PC-3 (cell line): ENCODE results near the gene SKIC8. TPM values are rescaled to one million over a fixed set of nuclear protein-coding genes. Genes with fewer than 3 reads are reported as not detected.
A peak's percentile ranks its signal among the peaks of the same experiment; 100 is the strongest.

Source experiments
- ATAC-seq: fragments of 200-7000 bp; cut with Tn5 transposase; 2 replicates; pipeline ENCODE4 v1.9.1; 2020; ENCODE audit warnings: mild to moderate bottlenecking, moderate library complexity
- BruUV-seq: library from RNA; stranded (reverse); fragments of 400-500 nt; replicated peaks from 2 replicates; lab custom pipeline; 2021; lab: Mats Ljungman, UMichigan
- CTCF ChIA-PET: fragments of 300-600 bp; sonication (Branson Sonifier 250); formaldehyde crosslinking; loops from one replicate; lab custom pipeline; 2022; ENCODE audit warnings: antibody characterized with exemption; lab: Charles Lee
- POLR2A ChIA-PET: fragments of 300-600 bp; sonication (Branson Sonifier 250); formaldehyde crosslinking; loops from one replicate; lab custom pipeline; 2022; ENCODE audit warnings: antibody characterized with exemption; ENCODE audit not compliant: unreplicated experiment; lab: Charles Lee
- DNase-seq: peaks from one replicate; pipeline ENCODE4 v3.0.0-alpha.2; 2015
- H2AFZ ChIP-seq: fragments of 300-600 bp; sonication (generic); 2 replicates; pipeline ENCODE4 v1.6.0; 2016; ENCODE audit warnings: antibody characterized with exemption, low read length
- H3F3A ChIP-seq: fragments of 300-600 bp; sonication (generic); one replicate; pipeline ENCODE4 v1.6.0; 2017; ENCODE audit warnings: antibody characterized with exemption, low read length, control low read depth, mild to moderate bottlenecking; ENCODE audit not compliant: unreplicated experiment
- H3K27ac ChIP-seq: fragments of 300-600 bp; sonication (generic); 2 replicates; pipeline ENCODE4 v1.5.1; 2016; ENCODE audit warnings: mild to moderate bottlenecking, low read length
- H3K27me3 ChIP-seq: fragments of 300-600 bp; sonication (generic); 2 replicates; pipeline ENCODE4 v1.6.1; 2016; ENCODE audit warnings: low read length, mixed read lengths
- H3K36me3 ChIP-seq: fragments of 300-600 bp; sonication (generic); 2 replicates; pipeline ENCODE4 v1.6.1; 2016; ENCODE audit warnings: low read depth, mixed run types, low read length, mixed read lengths
- H3K4me1 ChIP-seq: fragments of 300-600 bp; sonication (generic); 2 replicates; pipeline ENCODE4 v1.5.1; 2016; ENCODE audit warnings: low read length; ENCODE audit not compliant: insufficient read depth
- H3K4me2 ChIP-seq: fragments of 300-600 bp; sonication (generic); 2 replicates; pipeline ENCODE4 v1.6.0; 2016; ENCODE audit warnings: low read length
- H3K4me3 ChIP-seq: fragments of 300-600 bp; sonication (generic); 2 replicates; pipeline ENCODE4 v1.5.1; 2016; ENCODE audit warnings: mild to moderate bottlenecking, low read length, mixed read lengths
- H3K79me2 ChIP-seq: fragments of 300-600 bp; sonication (generic); 2 replicates; pipeline ENCODE4 v1.6.1; 2017; ENCODE audit warnings: low read length, mixed read lengths
- H3K9ac ChIP-seq: fragments of 300-600 bp; sonication (generic); 2 replicates; pipeline ENCODE4 v1.6.0; 2016; ENCODE audit warnings: mild to moderate bottlenecking, low read length
- H3K9me2 ChIP-seq: fragments of 300-600 bp; sonication (generic); replicated peaks from 2 replicates; pipeline ENCODE4 v1.6.1; 2016; ENCODE audit warnings: mixed run types, low read length, mixed read lengths
- H3K9me3 ChIP-seq: fragments of 300-600 bp; sonication (generic); 2 replicates; pipeline ENCODE4 v1.6.1; 2016; ENCODE audit warnings: low read length, mixed read lengths
- H4K20me1 ChIP-seq: fragments of 300-600 bp; sonication (generic); 2 replicates; pipeline ENCODE4 v1.6.1; 2016; ENCODE audit warnings: low read length, mixed read lengths
- EZH2 ChIP-seq: fragments of 300-600 bp; sonication (generic); IDR thresholded peaks from one replicate; pipeline ENCODE4 v1.6.1; 2017; ENCODE audit warnings: antibody characterized with exemption, mild to moderate bottlenecking, low read length; ENCODE audit not compliant: unreplicated experiment
- EZH2phosphoT487 ChIP-seq: fragments of 300-600 bp; sonication (generic); IDR thresholded peaks from 2 replicates; pipeline ENCODE4 v1.6.1; 2018; ENCODE audit warnings: mild to moderate bottlenecking, antibody characterized with exemption, low read length, borderline replicate concordance
- intact Hi-C: fragments of 100-400 bp; cut with micrococcal nuclease; formaldehyde crosslinking; loops from 2 replicates; pipeline ENCODE4 v1.9.0; 2023
- total RNA-seq: library from RNA; depleted of rRNA; stranded (reverse); fragments of >200 nt; gene quantifications from 2 replicates; pipeline ENCODE4 v1.2.3, GENCODE V29; 2014
- TF ChIP-seq, protein P1 (sequence below): fragments of 300-600 bp; sonication (generic); conservative IDR thresholded peaks from 2 replicates; pipeline ENCODE4 v1.5.1; 2017; ENCODE audit warnings: antibody characterized with exemption, low read depth, mild to moderate bottlenecking, low read length

The SKIC8 gene
- total RNA-seq, 1 experiment from 2014 or later = 56.1 TPM

- Histone ChIP-seq H3K79me2 (no peaks in the 10 kb centered on the region), H3K27me3 (no peaks in the 10 kb centered on the region), H3K36me3 (peaks cover 35% of the 10 kb centered on the region), H4K20me1 (no peaks in the 10 kb centered on the region), H3K4me1 (no peaks in the 10 kb centered on the region), H2AFZ (no peak overlapping the region), H3K9me3 (no peaks in the 10 kb centered on the region), H3K4me3 (no peak overlapping the region), H3K27ac (no peak overlapping the region), H3F3A (no peaks in the 10 kb centered on the region), H3K9me2 (no peaks in the 10 kb centered on the region), H3K9ac (no peak overlapping the region), H3K4me2 (no peak overlapping the region)
- TF ChIP-seq, protein P1, sequence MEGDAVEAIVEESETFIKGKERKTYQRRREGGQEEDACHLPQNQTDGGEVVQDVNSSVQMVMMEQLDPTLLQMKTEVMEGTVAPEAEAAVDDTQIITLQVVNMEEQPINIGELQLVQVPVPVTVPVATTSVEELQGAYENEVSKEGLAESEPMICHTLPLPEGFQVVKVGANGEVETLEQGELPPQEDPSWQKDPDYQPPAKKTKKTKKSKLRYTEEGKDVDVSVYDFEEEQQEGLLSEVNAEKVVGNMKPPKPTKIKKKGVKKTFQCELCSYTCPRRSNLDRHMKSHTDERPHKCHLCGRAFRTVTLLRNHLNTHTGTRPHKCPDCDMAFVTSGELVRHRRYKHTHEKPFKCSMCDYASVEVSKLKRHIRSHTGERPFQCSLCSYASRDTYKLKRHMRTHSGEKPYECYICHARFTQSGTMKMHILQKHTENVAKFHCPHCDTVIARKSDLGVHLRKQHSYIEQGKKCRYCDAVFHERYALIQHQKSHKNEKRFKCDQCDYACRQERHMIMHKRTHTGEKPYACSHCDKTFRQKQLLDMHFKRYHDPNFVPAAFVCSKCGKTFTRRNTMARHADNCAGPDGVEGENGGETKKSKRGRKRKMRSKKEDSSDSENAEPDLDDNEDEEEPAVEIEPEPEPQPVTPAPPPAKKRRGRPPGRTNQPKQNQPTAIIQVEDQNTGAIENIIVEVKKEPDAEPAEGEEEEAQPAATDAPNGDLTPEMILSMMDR = no peak
- TF ChIP-seq EZH2 (no peak), EZH2phosphoT487 (no peak)
- CTCF ChIA-PET = no interaction called here
- DNase-seq (no peak), ATAC-seq (no peak)
- TSS peak; percentile 10 for BruUV-seq
- intact Hi-C loops = no loop called here
- POLR2A ChIA-PET = no interaction called here
Observed at GRCh38 chr15:78280319-78281072, 18.9 kb downstream of the SKIC8 start.

DNA sequence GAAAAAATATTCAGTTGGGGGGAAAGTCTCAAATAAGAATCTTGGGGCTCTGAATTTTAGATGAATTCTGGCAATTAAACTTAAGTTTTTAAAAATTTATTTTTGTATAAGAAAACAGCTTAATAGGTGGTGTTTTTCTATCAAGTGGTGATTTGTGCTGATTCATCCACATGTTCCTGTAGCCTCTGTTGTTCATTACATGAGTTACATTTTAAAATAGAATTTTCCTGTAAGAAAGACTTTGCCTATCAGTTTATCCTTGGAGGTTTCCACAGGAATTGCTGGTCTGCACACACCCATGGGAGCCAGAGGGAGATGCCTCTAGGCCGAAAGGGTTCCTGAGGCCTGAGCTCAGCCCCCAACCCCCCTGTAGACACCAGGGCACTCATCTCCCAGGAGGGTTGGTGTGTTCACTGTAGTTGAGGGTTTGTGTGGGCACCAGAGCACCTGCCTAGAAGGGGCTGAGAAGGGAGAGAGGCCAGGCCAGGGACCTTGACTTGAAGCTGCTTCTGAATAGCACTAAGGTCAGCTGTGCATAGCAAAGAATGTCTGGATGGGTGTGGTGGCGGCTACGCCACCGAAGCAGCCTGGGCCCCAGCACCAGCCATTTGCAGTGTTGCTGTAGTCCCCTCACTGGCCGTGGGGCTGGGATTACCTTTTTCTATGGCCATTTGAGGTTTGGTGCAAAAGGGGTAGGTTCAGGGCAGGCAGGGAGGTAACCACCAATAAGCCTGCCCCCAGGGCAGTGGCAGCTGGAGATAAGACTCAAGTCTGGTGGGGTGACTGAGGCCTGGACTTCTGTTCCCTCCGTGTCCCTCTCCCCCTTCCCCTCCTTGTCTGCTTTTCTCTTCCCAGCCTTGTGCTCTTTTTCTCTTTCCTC, 23.1 kb downstream of the SKIC8 start:
- ChIA-PET CTCF (no interaction called here), POLR2A (no interaction called here)
- Histone ChIP-seq H3K9me2 (no peaks in the 10 kb centered on the region), H3F3A (no peaks in the 10 kb centered on the region), H4K20me1 (no peaks in the 10 kb centered on the region), H3K27ac (no peak overlapping the region), H2AFZ (no peak overlapping the region), H3K4me3 (no peak overlapping the region), H3K9me3 (no peaks in the 10 kb centered on the region), H3K36me3 (peaks cover 4% of the 10 kb centered on the region; the same call in 1 of the 2 replicates), H3K4me1 (no peaks in the 10 kb centered on the region), H3K9ac (no peak overlapping the region), H3K27me3 (no peaks in the 10 kb centered on the region), H3K4me2 (no peak overlapping the region), H3K79me2 (no peaks in the 10 kb centered on the region)
- DNase-seq = no peak
- intact Hi-C loops = no loop called here
- TF ChIP-seq, protein P1 = no peak
- no peak for TF ChIP-seq EZH2
- TF ChIP-seq EZH2phosphoT487 = no peak
- BruUV-seq = no TSS peak
- ATAC-seq = no peak
